Fibroblast of lung (primary cell): Measurements from ENCODE around the gene IGF2BP2. TPM values are rescaled to one million over a fixed set of nuclear protein-coding genes. Genes with fewer than 3 reads are reported as not detected.

Source experiments
- DNase-seq, 2 donors: peaks; one replicate each; pipeline versions ENCODE4 v3.0.0 to v3.0.0-alpha.2; 2010; ENCODE audit warnings: low read depth in 2 of 2
- H2AFZ ChIP-seq: 2 replicates; pipeline ENCODE4 v1.5.1; 2012; ENCODE audit warnings: low read length, control low read depth, inconsistent platforms
- H3K27ac ChIP-seq: 2 replicates; pipeline ENCODE4 v1.5.1; 2011; ENCODE audit warnings: low read length, control low read depth; ENCODE audit not compliant: insufficient read depth
- H3K27me3 ChIP-seq: 2 replicates; pipeline ENCODE4 v1.5.1; 2011; ENCODE audit warnings: mild to moderate bottlenecking, low read length; ENCODE audit not compliant: control insufficient read depth, insufficient read depth
- H3K36me3 ChIP-seq: 2 replicates; pipeline ENCODE4 v1.5.1; 2011; ENCODE audit warnings: low read length; ENCODE audit not compliant: control insufficient read depth, insufficient read depth
- H3K4me1 ChIP-seq: 2 replicates; pipeline ENCODE4 v1.5.1; 2011; ENCODE audit warnings: low read length; ENCODE audit not compliant: control insufficient read depth, insufficient read depth; ENCODE audit errors: extremely low read depth
- H3K4me2 ChIP-seq: 2 replicates; pipeline ENCODE4 v1.5.1; 2011; ENCODE audit warnings: low read length, control low read depth; ENCODE audit not compliant: insufficient read depth; ENCODE audit errors: extremely low read depth
- H3K4me3 ChIP-seq, 4 experiments: fragments of 200-600 bp in 1 of 4; sonication (generic) in 1 of 4; replicated peaks in 1 of 4; 2 replicates each; pipeline ENCODE4 v1.5.1; 2011 to 2016; ENCODE audit warnings: low read length in 4 of 4, low read depth in 3 of 4, mild to moderate bottlenecking in 3 of 4, control low read depth in 2 of 4, inconsistent platforms in 1 of 4, mixed read lengths in 1 of 4; ENCODE audit not compliant: insufficient read depth in 1 of 4; ENCODE audit errors: control extremely low read depth in 1 of 4
- H3K79me2 ChIP-seq: 2 replicates; pipeline ENCODE4 v1.5.1; 2012; ENCODE audit warnings: mild to moderate bottlenecking, low read length, inconsistent platforms; ENCODE audit not compliant: control insufficient read depth, insufficient read depth
- H3K9ac ChIP-seq: 2 replicates; pipeline ENCODE4 v1.5.1; 2011; ENCODE audit warnings: mild to moderate bottlenecking, low read length, control low read depth; ENCODE audit not compliant: insufficient read depth
- H3K9me3 ChIP-seq: 2 replicates; pipeline ENCODE4 v1.5.1; 2012; ENCODE audit warnings: low read depth, low read length; ENCODE audit not compliant: control insufficient read depth, insufficient read depth
- H4K20me1 ChIP-seq: 2 replicates; pipeline ENCODE4 v1.5.1; 2011; ENCODE audit warnings: low read length; ENCODE audit not compliant: control insufficient read depth, insufficient read depth; ENCODE audit errors: extremely low read depth
- CTCF ChIP-seq, 2 donors: IDR thresholded peaks in 1 of 2; conservative IDR thresholded peaks in 1 of 2; 1 replicate in 1 of 2; 2 replicates in 1 of 2; pipeline ENCODE4 v1.5.1; 2011 to 2012; ENCODE audit warnings: low read length in 2 of 2, control low read depth in 1 of 2, inconsistent platforms in 1 of 2, low read depth in 1 of 2, mild to moderate bottlenecking in 1 of 2
- EZH2 ChIP-seq: IDR thresholded peaks from 2 replicates; pipeline ENCODE4 v1.5.1; 2012; ENCODE audit warnings: low read length, control low read depth, mild to moderate bottlenecking; ENCODE audit errors: missing control alignments
- polyA plus RNA-seq, 2 donors: library from polyadenylated mRNA; depleted of rRNA in 1 of 2; stranded (reverse) in 1 of 2; unstranded in 1 of 2; fragments of >200 nt; gene quantifications; 2 replicates each; pipeline ENCODE4 v1.2.1, GENCODE V29; 2011 to 2012; ENCODE audit warnings: missing spikeins in 1 of 2
- total RNA-seq: library from RNA; depleted of rRNA; stranded (reverse); fragments of >200 nt; gene quantifications from 2 replicates; pipeline ENCODE4 v1.2.1, GENCODE V29; 2014

The IGF2BP2 gene
- total and polyA plus RNA-seq, 2 donors (not counting 1 experiment from before 2014, with no cell fraction given) = 5.5 to 46.1 TPM

- Histone ChIP-seq H4K20me1 (no peaks in the 10 kb centered on the region), H3K4me1 (peaks cover 38% of the 10 kb centered on the region), H3K9me3 (no peaks in the 10 kb centered on the region), H3K27ac (no peak overlapping the region), H2AFZ (no peak overlapping the region), H3K4me3 (no peak overlapping the region), H3K36me3 (no peaks in the 10 kb centered on the region), H3K4me2 (no peak overlapping the region), H3K27me3 (no peaks in the 10 kb centered on the region), H3K79me2 (peaks cover 60% of the 10 kb centered on the region), H3K9ac (no peak overlapping the region)
- DNase-seq = peak; percentile 83 to 89
- TF ChIP-seq CTCF (conservative IDR thresholded peaks at IDR 0.05 in 1 of 2, IDR thresholded peaks at IDR 0.05 in 1 of 2; ENCODE audit: low read depth in 1 of 2, low read length in 2 of 2) (peak; percentile 73 to 75), EZH2 (no peak)
Measured at GRCh38 chr3:185733980-185734724, 90.7 kb downstream of the IGF2BP2 start.

GRCh38 chr3:185732782-185733181 lies 92.1 kb downstream of the IGF2BP2 start:
- H3K27me3 ChIP-seq = no peaks in the 10 kb centered on the region
- peak in 1 of 2 donors; percentile 89 for DNase-seq
- H2AFZ ChIP-seq = no peak overlapping the region
- TF ChIP-seq CTCF (conservative IDR thresholded peaks at IDR 0.05 in 1 of 2, IDR thresholded peaks at IDR 0.05 in 1 of 2; ENCODE audit: low read depth in 1 of 2, low read length in 2 of 2) (no peak), EZH2 (no peak)
- H3K36me3 ChIP-seq = no peaks in the 10 kb centered on the region
- peaks cover 58% of the 10 kb centered on the region for H3K79me2 ChIP-seq
- peak overlapping the region; percentile 54 for H3K27ac ChIP-seq
- no peak overlapping the region for H3K4me3 ChIP-seq
- H4K20me1 ChIP-seq = no peaks in the 10 kb centered on the region
- H3K4me2 ChIP-seq = peak overlapping the region; percentile 29
- peaks cover 44% of the 10 kb centered on the region for H3K4me1 ChIP-seq
- no peaks in the 10 kb centered on the region for H3K9me3 ChIP-seq
- no peak overlapping the region for H3K9ac ChIP-seq

- Histone ChIP-seq H3K4me1 (peaks cover 32% of the 10 kb centered on the region), H3K4me3 (no peak overlapping the region), H3K27ac (no peak overlapping the region), H3K79me2 (peaks cover 56% of the 10 kb centered on the region), H3K9me3 (no peaks in the 10 kb centered on the region), H4K20me1 (no peaks in the 10 kb centered on the region), H3K36me3 (no peaks in the 10 kb centered on the region), H2AFZ (no peak overlapping the region), H3K4me2 (no peak overlapping the region), H3K9ac (no peak overlapping the region), H3K27me3 (no peaks in the 10 kb centered on the region)
- no peak for DNase-seq
- no peak for TF ChIP-seq CTCF (conservative IDR thresholded peaks at IDR 0.05 in 1 of 2, IDR thresholded peaks at IDR 0.05 in 1 of 2; ENCODE audit: low read depth in 1 of 2, low read length in 2 of 2)
- no peak for TF ChIP-seq EZH2
Measured at GRCh38 chr3:185730550-185730949, 94.3 kb downstream of the IGF2BP2 start.
